Measurements from ENCODE around the gene PLXNA4. TPM values are rescaled to one million over a fixed set of nuclear protein-coding genes. Genes with fewer than 3 reads are reported as not detected.

The PLXNA4 gene
- total RNA-seq, 4 donors from 2014 or later, result 0.31 to 0.66 (median 0.43) TPM

GRCh38 chr7:132279718-132280117, 296.6 kb downstream of the PLXNA4 start:
- H3K27ac ChIP-seq, result no peak overlapping the region
- no peaks in the 10 kb centered on the region for H3K9me3 ChIP-seq
- ATAC-seq (no peak), DNase-seq (no peak)
- TF ChIP-seq POLR2A (IDR thresholded peaks at IDR 0.05) (no peak), CTCF (IDR thresholded peaks at IDR 0.05 in 4 of 5, conservative IDR thresholded peaks at IDR 0.05 in 1 of 5) (no peak)
- no peaks in the 10 kb centered on the region for H3K36me3 ChIP-seq
- H3K4me1 ChIP-seq, result no peaks in the 10 kb centered on the region
- no peak overlapping the region for H3K4me3 ChIP-seq
- in situ Hi-C loops (cut with MboI; ENCODE audit: low sequenced_read_pairs in 4 of 4) (no loop called here), intact Hi-C loops (cut with DNase I; ENCODE audit: low total_unique reads) (no loop called here)
- no peaks in the 10 kb centered on the region for H3K27me3 ChIP-seq

GRCh38 chr7:132276976-132277725, 299.1 kb downstream of the PLXNA4 start:
- intact Hi-C loops (cut with DNase I; ENCODE audit: low total_unique reads) (no loop called here), in situ Hi-C loops (cut with MboI; ENCODE audit: low sequenced_read_pairs in 4 of 4) (no loop called here)
- DNase-seq, result no peak
- H3K4me1 ChIP-seq, result no peaks in the 10 kb centered on the region
- TF ChIP-seq CTCF (IDR thresholded peaks at IDR 0.05 in 4 of 5, conservative IDR thresholded peaks at IDR 0.05 in 1 of 5) (no peak), POLR2A (IDR thresholded peaks at IDR 0.05) (no peak)
- no peak overlapping the region for H3K4me3 ChIP-seq
- H3K27ac ChIP-seq, result no peak overlapping the region
- ATAC-seq, result no peak
- no peaks in the 10 kb centered on the region for H3K36me3 ChIP-seq
- H3K9me3 ChIP-seq, result no peaks in the 10 kb centered on the region
- no peaks in the 10 kb centered on the region for H3K27me3 ChIP-seq

- Histone ChIP-seq H3K36me3 (no peaks in the 10 kb centered on the region), H3K4me1 (no peaks in the 10 kb centered on the region), H3K4me3 (no peak overlapping the region), H3K9me3 (no peaks in the 10 kb centered on the region), H3K27me3 (no peaks in the 10 kb centered on the region), H3K27ac (no peak overlapping the region)
- TF ChIP-seq POLR2A (IDR thresholded peaks at IDR 0.05) (no peak), CTCF (IDR thresholded peaks at IDR 0.05 in 4 of 5, conservative IDR thresholded peaks at IDR 0.05 in 1 of 5) (no peak)
- ATAC-seq, result no peak
- intact Hi-C loops (cut with DNase I; ENCODE audit: low total_unique reads), result no loop called here
- no peak for DNase-seq
- in situ Hi-C loops (cut with MboI; ENCODE audit: low sequenced_read_pairs in 4 of 4), result no loop called here
Observed at GRCh38 chr7:132276234-132276630, 300.0 kb downstream of the PLXNA4 start.

- DNase-seq (no peak), ATAC-seq (no peak)
- no peak for TF ChIP-seq CTCF (IDR thresholded peaks at IDR 0.05 in 4 of 5, conservative IDR thresholded peaks at IDR 0.05 in 1 of 5)
- no peak for TF ChIP-seq POLR2A (IDR thresholded peaks at IDR 0.05)
- Histone ChIP-seq H3K27ac (no peak overlapping the region), H3K4me3 (no peak overlapping the region), H3K9me3 (no peaks in the 10 kb centered on the region), H3K27me3 (no peaks in the 10 kb centered on the region), H3K4me1 (no peaks in the 10 kb centered on the region), H3K36me3 (no peaks in the 10 kb centered on the region)
- in situ Hi-C loops (cut with MboI; ENCODE audit: low sequenced_read_pairs in 4 of 4), result no loop called here
- intact Hi-C loops (cut with DNase I; ENCODE audit: low total_unique reads), result no loop called here
Observed at GRCh38 chr7:132275416-132276233, 300.6 kb downstream of the PLXNA4 start.
